HuH-7 (cell line): ENCODE results near the gene RAN.
A peak's percentile ranks its signal among the peaks of the same experiment; 100 is the strongest.
"Not testable (repeated sequence)": the region's sequence is repeated elsewhere in the genome, so short reads cannot be mapped to it uniquely, and the experiment has no call there.

Source experiments
- DNase-seq: peaks from one replicate; pipeline ENCODE4 v3.0.0; 2011; ENCODE audit warnings: low spot score

The RAN gene

GRCh38 chr12:130878193-130879185, 6.6 kb downstream of the RAN start:
- no peak for DNase-seq

GRCh38 chr12:130879212-130879686, 7.4 kb downstream of the RAN start:
- no peak for DNase-seq

- DNase-seq: no peak
Observed at GRCh38 chr12:130879781-130880389, 8.0 kb downstream of the RAN start.

- DNase-seq: no peak
Observed at GRCh38 chr12:130880411-130880885, 8.6 kb downstream of the RAN start.

- no peak for DNase-seq
Observed at GRCh38 chr12:130881046-130881445, 9.2 kb downstream of the RAN start.

- DNase-seq: no peak
Observed at GRCh38 chr12:130881548-130881947, 9.7 kb downstream of the RAN start.

- DNase-seq: not testable (repeated sequence)
Observed at GRCh38 chr12:130887190-130887589, 15.3 kb downstream of the RAN start.

GRCh38 chr12:130904064-130904463, 32.2 kb downstream of the RAN start:
- no peak for DNase-seq

GRCh38 chr12:130904936-130905455, 33.1 kb downstream of the RAN start:
- DNase-seq: not testable (repeated sequence)

- no peak for DNase-seq
Observed at GRCh38 chr12:130909111-130909510, 37.2 kb downstream of the RAN start.

- no peak for DNase-seq
Observed at GRCh38 chr12:130911193-130911592, 39.3 kb downstream of the RAN start.

- DNase-seq: no peak
Observed at GRCh38 chr12:130911933-130912332, 40.1 kb downstream of the RAN start.

GRCh38 chr12:130916241-130916911, 44.5 kb downstream of the RAN start:
- peak; percentile 58 for DNase-seq

GRCh38 chr12:130917607-130918006, 45.7 kb downstream of the RAN start:
- DNase-seq: no peak

- no peak for DNase-seq
Observed at GRCh38 chr12:130919086-130919485, 47.2 kb downstream of the RAN start.

- no peak for DNase-seq
Observed at GRCh38 chr12:130920119-130920703, 48.3 kb downstream of the RAN start.

GRCh38 chr12:130920723-130921381, 49.0 kb downstream of the RAN start:
- DNase-seq: no peak

GRCh38 chr12:130922511-130922953, 50.7 kb downstream of the RAN start:
- DNase-seq: no peak

- no peak for DNase-seq
Observed at GRCh38 chr12:130924966-130925665, 53.2 kb downstream of the RAN start.

GRCh38 chr12:130925666-130926015, 53.8 kb downstream of the RAN start:
- no peak for DNase-seq
